ENCODE measurements around the gene VCX3B.

Gene VCX3B

GRCh38 chrX:8504451-8504850 lies 39.8 kb downstream of the VCX3B start:
- no peaks in the 10 kb centered on the region for H3K79me1 ChIP-seq (ENCODE audit: low read depth, low read length)
- DNase-seq (ENCODE audit: low spot score), result no peak
- H4K8ac ChIP-seq (ENCODE audit: low read depth, low read length), result no peak overlapping the region
- no peak overlapping the region for H2BK15ac ChIP-seq (ENCODE audit: low read length)
- no peak overlapping the region for H3K23ac ChIP-seq (ENCODE audit: low read depth, low read length, poor library complexity)
- no peak overlapping the region for H3K14ac ChIP-seq (ENCODE audit: low read length)
- no peak overlapping the region for H4K91ac ChIP-seq (ENCODE audit: low read depth, low read length, poor library complexity)
- no peak overlapping the region for H2BK5ac ChIP-seq (ENCODE audit: low read length)
- H3K4me2 ChIP-seq (ENCODE audit: insufficient read depth, low read length, poor library complexity, severe bottlenecking), result no peak overlapping the region
- no peak overlapping the region for H3K9ac ChIP-seq (ENCODE audit: low read depth, low read length, poor library complexity)
- no peaks in the 10 kb centered on the region for H3K27me3 ChIP-seq (ENCODE audit: control insufficient read depth in 3 of 3, insufficient read depth in 3 of 3, low read depth in 1 of 3, low read length in 3 of 3)
- no CpG with 5 or more reads among the region's 6 CpGs for WGBS, 2 donors (ENCODE audit: extremely low coverage in 2 of 2, insufficient read length in 2 of 2, insufficient replicate concordance in 1 of 2)
- H2AK5ac ChIP-seq (ENCODE audit: low read depth, low read length), result no peak overlapping the region
- H2BK12ac ChIP-seq (ENCODE audit: low read length), result no peak overlapping the region
- no peak overlapping the region for H3K27ac ChIP-seq (replicated peaks; ENCODE audit: low read length)
- H2BK120ac ChIP-seq (ENCODE audit: low read depth, low read length), result no peak overlapping the region
- no peak overlapping the region for H2AFZ ChIP-seq (ENCODE audit: low read length)
- H3K4me3 ChIP-seq (ENCODE audit: low read length in 2 of 2), result no peak overlapping the region
- no peak overlapping the region for H3K18ac ChIP-seq (ENCODE audit: low read length)
- no peaks in the 10 kb centered on the region for H3K9me3 ChIP-seq (replicated peaks in 1 of 2; ENCODE audit: control insufficient read depth in 2 of 2, insufficient read depth in 1 of 2, low read depth in 1 of 2, low read length in 2 of 2)
- no peaks in the 10 kb centered on the region for H3K36me3 ChIP-seq (replicated peaks in 1 of 2; ENCODE audit: control insufficient read depth in 2 of 2, insufficient read depth in 2 of 2, low read length in 2 of 2)
- no peaks in the 10 kb centered on the region for H3K4me1 ChIP-seq (ENCODE audit: control insufficient read depth in 2 of 2, insufficient read depth in 1 of 2, low read depth in 1 of 2, low read length in 2 of 2)
- H3K4ac ChIP-seq (ENCODE audit: low read length), result no peak overlapping the region
